UCSD-AML1 (cell line): ENCODE measurements around the gene MYOG.

Source experiments
- DNase-seq: peaks from one replicate; lab custom pipeline; 2025; ENCODE audit not compliant: unreplicated experiment; lab: John Stamatoyannopoulos, UW

The MYOG gene

GRCh38 chr1:203048555-203049051, 37.2 kb downstream of the MYOG start:
- no peak for DNase-seq

- no peak for DNase-seq
These were observed 37.7 kb downstream of the MYOG start for GRCh38 chr1:203048086-203048485.

GRCh38 chr1:203046984-203047630, 38.7 kb downstream of the MYOG start:
- DNase-seq = no peak

GRCh38 chr1:203045821-203046594, 39.8 kb downstream of the MYOG start:
- DNase-seq = no peak

- no peak for DNase-seq
These were observed 40.5 kb downstream of the MYOG start for GRCh38 chr1:203045336-203045735.

GRCh38 chr1:203044546-203045250, 41.1 kb downstream of the MYOG start:
- DNase-seq = no peak

GRCh38 chr1:203043830-203044545, 41.8 kb downstream of the MYOG start:
- DNase-seq = no peak

- no peak for DNase-seq
These were observed 44.4 kb downstream of the MYOG start for GRCh38 chr1:203041351-203041932.

- no peak for DNase-seq
These were observed 45.1 kb downstream of the MYOG start for GRCh38 chr1:203040513-203041275.

- peak; percentile 76 for DNase-seq
These were observed 46.0 kb downstream of the MYOG start for GRCh38 chr1:203039609-203040512.

- peak; percentile 59 for DNase-seq
These were observed 46.8 kb downstream of the MYOG start for GRCh38 chr1:203038891-203039608.

GRCh38 chr1:203038217-203038741, 47.5 kb downstream of the MYOG start:
- peak; percentile 55 for DNase-seq

GRCh38 chr1:203037509-203038190, 48.2 kb downstream of the MYOG start:
- DNase-seq = no peak

GRCh38 chr1:203036537-203036936, 49.3 kb downstream of the MYOG start:
- DNase-seq = no peak

- no peak for DNase-seq
These were observed 49.7 kb downstream of the MYOG start for GRCh38 chr1:203036135-203036534.

GRCh38 chr1:203035111-203036000, 50.5 kb downstream of the MYOG start:
- DNase-seq = no peak
